Stimulated activated CD8-positive, alpha-beta memory T cell treated with anti-CD3 and anti-CD28 coated beads, Interleukin-7, amount 100 ng/mL, for 24 hours (primary cell): ENCODE results near the gene PRDM10.
"Not testable (repeated sequence)": the region's sequence is repeated elsewhere in the genome, so short reads cannot be mapped to it uniquely, and the experiment has no call there.

Experiments
- DNase-seq: peaks from one replicate; pipeline ENCODE4 v3.0.0-alpha.2; 2020; ENCODE audit warnings: low read depth

The PRDM10 gene

DNA sequence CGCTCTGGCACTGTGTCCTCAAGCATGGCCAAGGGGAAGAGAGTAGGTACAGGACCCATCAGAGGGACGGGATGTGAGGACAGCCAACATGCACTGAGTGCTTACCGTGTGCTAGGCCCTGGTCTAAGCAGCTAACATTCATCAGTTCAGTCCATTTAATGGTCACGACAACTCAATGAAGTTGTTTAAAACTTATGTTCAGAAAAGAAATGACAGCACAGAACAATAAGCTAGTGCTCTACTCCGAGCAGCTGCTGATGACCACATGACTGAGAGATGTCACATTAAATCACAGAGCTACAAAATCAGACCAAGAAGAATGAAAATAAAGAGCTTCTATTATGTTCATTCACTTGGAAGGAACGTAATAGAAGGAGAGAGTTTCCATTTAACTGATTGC, 26.3 kb downstream of the PRDM10 start:
- DNase-seq: no peak

DNA sequence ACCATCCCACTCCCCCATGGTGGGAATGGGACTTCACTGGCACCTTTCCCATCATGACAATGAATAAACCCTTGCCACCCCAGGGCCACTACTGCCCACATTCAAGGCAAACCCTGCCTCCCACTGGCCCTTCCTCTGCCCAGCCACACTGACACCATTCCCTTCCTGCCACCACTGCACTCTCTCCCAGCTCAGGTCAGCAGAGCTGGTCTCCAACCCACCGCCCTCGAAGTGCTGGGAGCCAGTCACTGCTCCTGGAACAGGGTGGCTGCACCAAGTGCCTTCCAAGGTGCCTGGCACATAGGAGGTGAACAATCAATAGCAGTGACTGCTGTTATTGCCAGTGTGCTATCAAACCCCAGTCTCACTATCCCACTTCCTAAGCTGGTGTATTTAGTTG, 27.1 kb downstream of the PRDM10 start:
- no peak for DNase-seq

DNA sequence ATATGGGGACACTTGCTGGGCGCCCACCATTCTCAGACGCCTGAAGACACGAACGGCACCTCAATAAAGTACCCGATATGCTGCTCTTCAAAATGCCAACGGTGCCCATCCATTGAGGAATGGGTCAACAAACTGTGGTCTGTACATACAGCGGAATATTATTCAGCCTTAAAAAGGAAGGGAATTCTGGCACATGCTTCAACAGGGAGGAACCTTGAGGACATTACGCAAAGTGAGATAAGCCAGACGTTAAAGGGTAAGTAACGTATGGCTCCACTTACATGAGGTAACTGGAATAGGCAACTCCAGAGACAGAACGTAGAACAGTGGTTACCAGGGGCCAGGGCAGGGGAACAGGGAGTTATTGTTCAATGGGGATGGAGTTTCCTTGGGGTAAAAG, 28.0 kb downstream of the PRDM10 start:
- DNase-seq: no peak

DNA sequence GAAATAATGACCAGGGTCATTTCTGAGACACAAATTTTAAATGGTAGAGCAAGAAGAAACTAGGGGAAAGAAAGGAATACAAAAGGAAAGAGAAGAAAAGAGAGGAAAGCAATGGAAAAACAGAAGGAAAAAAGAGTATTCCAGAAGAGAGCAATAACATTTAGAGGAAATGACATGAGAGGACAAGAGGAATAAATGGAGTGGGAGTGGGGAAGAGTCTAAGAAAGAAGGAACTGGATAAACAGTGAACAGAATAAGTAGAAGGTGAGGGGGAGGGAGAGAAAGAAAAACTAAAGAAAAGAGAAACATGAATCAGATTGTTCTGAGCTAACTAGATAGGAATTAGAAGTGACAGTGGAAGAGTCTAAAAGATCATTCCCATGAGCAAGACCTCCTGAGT, 28.4 kb downstream of the PRDM10 start:
- no peak for DNase-seq

DNA sequence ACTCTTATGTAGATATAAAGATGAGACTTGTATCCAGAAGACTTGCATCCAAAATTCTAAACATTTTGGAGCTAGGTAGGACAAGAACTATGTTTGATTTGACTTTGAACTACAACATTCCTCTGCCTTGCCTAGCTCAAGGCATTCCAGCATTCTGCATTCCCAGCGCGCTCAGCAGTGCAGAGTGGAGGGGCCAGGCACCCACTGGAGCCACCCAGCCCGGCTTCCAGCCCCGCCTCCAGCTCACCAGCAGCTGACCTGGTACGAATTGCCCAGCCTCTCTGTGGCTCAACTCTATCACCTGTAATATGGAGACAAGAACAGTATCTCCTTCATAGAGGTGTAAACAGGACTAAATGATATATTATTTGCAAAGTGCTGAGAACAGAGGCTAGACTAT, 28.8 kb downstream of the PRDM10 start:
- DNase-seq: no peak

DNA sequence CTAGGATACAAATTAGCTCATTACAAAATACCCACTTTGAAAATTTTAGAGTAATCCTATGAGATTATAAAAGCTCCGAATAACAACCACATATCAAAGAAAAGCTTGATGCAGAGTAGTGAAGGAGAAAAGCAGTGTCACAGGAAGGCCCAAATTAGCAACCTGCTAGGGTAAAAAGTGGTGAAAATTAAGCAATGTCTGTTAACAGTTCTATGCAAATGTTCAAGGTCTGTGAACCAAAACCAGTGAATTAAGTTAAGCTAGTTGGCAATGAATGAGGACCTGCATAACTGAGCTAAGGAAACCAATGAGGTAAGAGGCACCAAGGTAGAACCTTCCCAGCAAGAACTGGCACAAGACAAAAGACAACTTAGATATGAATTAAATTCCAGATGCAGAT, 29.6 kb downstream of the PRDM10 start:
- DNase-seq: no peak

DNA sequence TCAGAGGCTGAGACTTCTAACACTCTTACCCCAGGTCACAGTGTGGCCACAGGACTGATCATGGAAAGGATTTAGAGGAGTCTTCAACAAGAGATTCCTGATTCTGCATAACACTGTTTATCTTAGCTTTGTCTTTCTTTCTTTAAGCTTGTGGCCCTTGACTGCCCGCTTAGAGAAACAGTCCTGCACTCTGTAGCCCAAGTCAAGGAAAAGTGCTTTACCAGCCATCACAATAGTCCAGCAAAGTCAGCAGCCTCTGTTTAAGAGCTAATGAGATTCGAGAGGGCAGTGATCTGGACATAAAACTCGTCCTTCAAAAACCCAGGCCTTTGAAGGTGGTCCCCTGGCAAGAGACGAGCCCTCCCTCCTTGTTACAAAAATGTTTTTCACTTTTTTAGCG, 30.0 kb downstream of the PRDM10 start:
- DNase-seq: no peak

GRCh38 chr11:129971856-129972255, 30.8 kb downstream of the PRDM10 start:
- not testable (repeated sequence) for DNase-seq

- no peak for DNase-seq
Observed at GRCh38 chr11:129969920-129970319, 32.7 kb downstream of the PRDM10 start.

GRCh38 chr11:129968591-129969419, 33.8 kb downstream of the PRDM10 start:
- DNase-seq: no peak

DNA sequence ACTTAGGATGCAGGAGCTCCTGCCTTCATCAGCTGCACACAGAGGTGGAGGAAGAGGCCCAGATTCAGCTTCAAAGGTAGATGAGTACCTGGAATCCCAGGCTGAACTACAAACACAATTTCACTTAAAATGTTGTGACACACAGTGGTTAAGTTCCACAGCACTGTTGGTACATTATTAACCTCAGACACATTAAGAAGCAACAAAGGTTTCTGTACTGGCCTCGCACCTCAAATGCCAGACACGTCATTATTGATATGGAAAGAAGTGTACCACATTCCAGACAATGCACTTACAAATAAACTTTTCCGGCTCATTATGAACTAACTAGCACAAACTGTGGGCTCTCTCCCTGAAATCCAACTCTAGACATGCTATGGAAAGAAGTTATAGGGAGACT, 34.6 kb downstream of the PRDM10 start:
- no peak for DNase-seq

GRCh38 chr11:129965248-129965647, 37.4 kb downstream of the PRDM10 start:
- DNase-seq: no peak

- no peak for DNase-seq
Observed at GRCh38 chr11:129960216-129961214, 42.1 kb downstream of the PRDM10 start.

DNA sequence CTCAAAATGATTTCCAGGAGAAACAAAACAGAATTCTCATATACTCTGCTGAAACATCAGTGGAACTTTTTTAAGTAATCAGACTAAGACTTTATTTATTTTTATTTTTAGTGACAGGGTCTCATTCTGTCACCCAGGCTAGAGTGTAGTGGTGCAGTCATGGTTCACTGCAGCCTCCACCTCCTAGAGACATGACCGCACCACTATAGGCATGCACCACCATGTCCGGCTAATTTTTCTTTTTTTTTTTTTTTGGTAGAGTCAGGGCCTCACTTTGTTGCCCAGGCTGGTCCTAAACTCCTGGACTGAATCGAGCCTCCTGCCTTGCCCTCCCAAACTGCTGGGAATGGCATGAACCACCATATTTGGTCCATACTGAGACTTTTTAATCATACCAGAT, 42.9 kb downstream of the PRDM10 start:
- no peak for DNase-seq

- DNase-seq: no peak
Observed at GRCh38 chr11:129955282-129955681, 47.4 kb downstream of the PRDM10 start.

DNA sequence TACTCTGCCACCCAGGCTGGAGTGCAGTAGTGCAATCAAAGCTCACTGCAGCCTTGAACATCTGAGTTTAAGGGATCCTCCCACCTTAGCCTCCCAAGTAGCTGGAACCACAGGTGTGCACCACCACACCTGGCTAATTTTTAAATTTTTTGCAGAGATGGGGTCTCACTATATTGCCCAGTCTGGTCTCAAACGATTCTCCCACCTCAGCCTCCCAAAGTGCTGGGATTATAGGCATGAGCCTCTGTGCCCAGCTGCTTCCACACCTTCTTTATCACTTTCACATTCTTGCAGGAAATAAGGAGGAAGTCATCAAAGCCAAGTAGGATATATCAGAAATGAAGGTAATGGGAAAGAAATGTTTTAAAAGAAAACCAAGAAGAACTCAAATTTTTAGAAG, 47.9 kb downstream of the PRDM10 start:
- DNase-seq: not testable (repeated sequence)

DNA sequence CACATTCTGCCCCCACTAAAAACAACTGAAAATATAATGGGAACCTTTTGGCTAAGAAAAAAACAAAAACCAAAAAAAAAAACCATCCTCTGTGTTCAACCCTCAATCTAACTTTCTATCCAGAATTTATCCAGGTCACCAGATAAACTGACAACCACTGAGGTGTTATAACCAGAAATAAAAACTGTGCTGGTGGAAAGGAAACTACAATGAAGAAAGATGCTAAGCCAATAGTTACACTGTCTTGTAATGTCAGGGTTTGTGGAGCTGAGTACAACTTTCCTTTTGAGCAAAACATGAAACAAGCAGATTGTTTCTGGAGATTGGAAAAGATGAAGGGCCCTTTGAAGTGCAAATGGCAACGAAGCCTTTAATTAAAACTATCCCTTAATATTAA, 50.8 kb downstream of the PRDM10 start:
- no peak for DNase-seq

DNA sequence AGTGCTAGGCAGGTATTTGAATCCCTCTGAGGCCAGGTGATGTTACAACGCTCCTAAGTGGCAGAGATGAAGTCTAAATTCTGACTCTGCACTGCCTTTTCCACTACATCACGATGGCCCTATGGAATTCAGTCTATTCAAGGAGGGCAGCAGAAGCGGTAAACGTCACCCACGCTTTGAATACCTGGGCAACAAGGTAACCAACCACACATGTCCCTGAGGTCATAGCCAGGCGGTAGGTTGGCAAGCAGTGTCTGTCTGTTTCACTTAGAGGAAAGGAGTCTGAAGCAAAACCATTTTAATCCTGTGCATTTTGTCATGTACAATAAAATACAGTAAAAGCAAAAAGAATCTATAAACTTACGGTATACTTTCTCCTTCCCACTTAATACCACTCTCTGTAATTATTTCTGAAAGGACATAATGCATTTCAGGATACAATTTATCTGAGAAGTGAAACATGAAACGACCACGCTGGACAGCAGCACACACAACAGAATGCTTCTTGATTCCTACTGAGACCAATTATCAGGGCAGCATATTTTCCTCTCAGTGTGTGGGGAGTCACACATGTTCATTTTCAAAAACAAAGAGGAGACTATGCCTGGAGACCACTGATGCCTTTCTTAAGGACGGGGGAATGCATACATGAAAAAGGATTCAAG, 51.3 kb downstream of the PRDM10 start:
- DNase-seq: no peak

- no peak for DNase-seq
Observed at GRCh38 chr11:129950101-129951091, 52.2 kb downstream of the PRDM10 start.

DNA sequence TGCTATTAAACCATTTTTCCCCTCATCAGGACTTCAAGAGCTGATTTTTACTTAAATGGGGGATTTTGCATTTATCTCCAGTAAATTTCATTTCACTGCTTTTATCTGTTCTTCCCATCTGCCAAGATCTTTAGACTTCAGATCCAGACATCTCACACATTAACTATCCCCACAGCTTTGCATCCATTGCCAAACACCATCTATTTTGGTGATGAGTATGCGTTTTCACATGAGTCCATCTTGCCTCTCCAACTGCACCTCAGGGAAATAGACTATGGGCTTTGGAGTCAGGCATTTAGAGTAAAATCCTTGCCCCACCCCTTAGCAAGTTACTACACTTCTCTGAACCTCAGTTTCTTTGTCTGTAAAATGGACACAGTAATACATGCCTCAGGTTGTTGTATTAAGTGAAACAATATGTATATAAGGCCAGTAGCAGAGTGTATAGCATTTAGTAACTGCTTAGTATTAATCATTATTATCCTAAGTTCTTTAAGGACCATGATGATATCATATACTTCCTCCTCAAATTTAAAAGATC, 53.6 kb downstream of the PRDM10 start:
- DNase-seq: no peak

DNA sequence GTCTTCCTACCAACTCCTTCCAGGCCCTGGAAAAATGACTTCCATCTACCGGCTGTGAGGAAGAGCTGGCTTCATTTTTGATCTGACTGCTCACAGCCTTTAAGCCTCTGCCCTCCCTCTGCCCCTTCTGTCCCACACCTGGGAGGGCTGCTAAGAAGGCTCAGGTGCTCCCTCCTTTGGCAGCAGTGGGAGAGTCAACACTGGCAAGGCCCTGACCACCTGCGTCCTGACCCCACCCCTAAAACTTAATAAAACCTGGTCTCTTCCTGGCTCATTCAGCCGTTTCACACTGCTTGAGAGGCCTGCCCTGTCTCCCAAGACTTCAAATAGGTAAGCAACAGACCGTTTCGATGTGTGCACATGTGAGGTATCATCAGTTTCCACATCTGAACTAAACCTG, 55.2 kb downstream of the PRDM10 start:
- no peak for DNase-seq
